GM12891 (cell line): ENCODE results near the gene CD244.

ENCODE experiments used
- POLR2A ChIP-seq: IDR thresholded peaks from 2 replicates; pipeline ENCODE4 v1.6.1; 2011; ENCODE audit warnings: low read depth, low read length, control low read depth
- POLR2AphosphoS5 ChIP-seq: IDR thresholded peaks from 2 replicates; pipeline ENCODE4 v1.6.1; 2011; ENCODE audit warnings: low read depth, low read length, control low read depth
- POU2F2 ChIP-seq: IDR thresholded peaks from 2 replicates; pipeline ENCODE4 v1.6.1; 2011; ENCODE audit warnings: low read depth, mild to moderate bottlenecking, control low read depth, low read length, moderate library complexity
- SPI1 ChIP-seq: IDR thresholded peaks from 2 replicates; pipeline ENCODE4 v1.6.1; 2011; ENCODE audit warnings: low read depth, low read length, control low read depth
- TAF1 ChIP-seq: IDR thresholded peaks from 2 replicates; pipeline ENCODE4 v1.6.1; 2011; ENCODE audit warnings: low read depth, low read length, control low read depth

DNA sequence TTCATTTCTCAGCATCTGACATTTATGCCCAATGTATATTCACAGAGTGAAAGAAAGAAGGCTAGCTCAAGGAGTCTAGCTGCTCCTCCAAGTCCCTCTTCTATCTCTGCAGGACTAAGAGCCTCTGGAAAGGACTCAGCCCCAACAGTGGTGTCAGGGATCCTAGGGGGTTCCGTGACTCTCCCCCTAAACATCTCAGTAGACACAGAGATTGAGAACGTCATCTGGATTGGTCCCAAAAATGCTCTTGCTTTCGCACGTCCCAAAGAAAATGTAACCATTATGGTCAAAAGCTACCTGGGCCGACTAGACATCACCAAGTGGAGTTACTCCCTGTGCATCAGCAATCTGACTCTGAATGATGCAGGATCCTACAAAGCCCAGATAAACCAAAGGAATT is 63.0 kb downstream of the CD244 start:
- TF ChIP-seq SPI1 = no peak
- TF ChIP-seq POLR2A = no peak
- TF ChIP-seq TAF1 = no peak
- no peak for TF ChIP-seq POLR2AphosphoS5
- TF ChIP-seq POU2F2 = no peak
